ENCODE data around the gene SBNO1. TPM values are rescaled to one million over a fixed set of nuclear protein-coding genes. Genes with fewer than 3 reads are reported as not detected.
"Not testable (repeated sequence)": the region's sequence is repeated elsewhere in the genome, so short reads cannot be mapped to it uniquely, and the experiment has no call there.

SBNO1 gene
- total RNA-seq, 1 donor from 2014 or later, result 50.4 TPM

DNA sequence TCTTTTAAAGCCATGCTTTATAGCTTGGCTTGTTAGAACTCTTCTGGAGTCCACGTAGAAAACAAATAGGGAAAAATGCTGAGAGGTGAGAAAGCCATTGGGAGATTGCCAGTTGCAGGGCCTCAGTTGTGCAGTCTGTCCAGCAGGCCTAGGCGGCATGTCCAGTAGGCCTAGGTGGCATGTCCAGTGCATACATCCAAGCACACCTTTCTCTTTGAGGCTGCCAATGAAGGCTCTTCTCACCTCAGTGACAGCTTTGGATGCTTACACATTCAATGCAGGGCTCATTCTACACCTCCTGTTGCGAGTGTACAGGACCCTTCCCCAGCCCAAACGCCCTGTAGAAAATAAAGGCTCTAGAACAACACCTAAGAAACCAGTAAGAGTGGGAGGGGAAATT lies 106.1 kb downstream of the SBNO1 start:
- H3K27ac ChIP-seq (ENCODE audit: low read depth, low read length), result no peak overlapping the region
- Mint-ChIP-seq H3K27ac (ENCODE audit: unreplicated experiment) (no peak overlapping the region), H3K27me3 (ENCODE audit: low read depth, unreplicated experiment) (no peaks in the 10 kb centered on the region), H3K9me3 (ENCODE audit: unreplicated experiment) (no peaks in the 10 kb centered on the region), H3K4me1 (ENCODE audit: low read depth, unreplicated experiment) (no peaks in the 10 kb centered on the region), H3K36me3 (ENCODE audit: low read depth, unreplicated experiment) (peaks cover 35% of the 10 kb centered on the region), H3K4me3 (ENCODE audit: unreplicated experiment) (no peak overlapping the region)
- H3K27me3 ChIP-seq (ENCODE audit: insufficient read depth, low read length), result no peaks in the 10 kb centered on the region
- no peak overlapping the region for H3K4me2 ChIP-seq (ENCODE audit: low read length)
- TF ChIP-seq, protein P1, sequence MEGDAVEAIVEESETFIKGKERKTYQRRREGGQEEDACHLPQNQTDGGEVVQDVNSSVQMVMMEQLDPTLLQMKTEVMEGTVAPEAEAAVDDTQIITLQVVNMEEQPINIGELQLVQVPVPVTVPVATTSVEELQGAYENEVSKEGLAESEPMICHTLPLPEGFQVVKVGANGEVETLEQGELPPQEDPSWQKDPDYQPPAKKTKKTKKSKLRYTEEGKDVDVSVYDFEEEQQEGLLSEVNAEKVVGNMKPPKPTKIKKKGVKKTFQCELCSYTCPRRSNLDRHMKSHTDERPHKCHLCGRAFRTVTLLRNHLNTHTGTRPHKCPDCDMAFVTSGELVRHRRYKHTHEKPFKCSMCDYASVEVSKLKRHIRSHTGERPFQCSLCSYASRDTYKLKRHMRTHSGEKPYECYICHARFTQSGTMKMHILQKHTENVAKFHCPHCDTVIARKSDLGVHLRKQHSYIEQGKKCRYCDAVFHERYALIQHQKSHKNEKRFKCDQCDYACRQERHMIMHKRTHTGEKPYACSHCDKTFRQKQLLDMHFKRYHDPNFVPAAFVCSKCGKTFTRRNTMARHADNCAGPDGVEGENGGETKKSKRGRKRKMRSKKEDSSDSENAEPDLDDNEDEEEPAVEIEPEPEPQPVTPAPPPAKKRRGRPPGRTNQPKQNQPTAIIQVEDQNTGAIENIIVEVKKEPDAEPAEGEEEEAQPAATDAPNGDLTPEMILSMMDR (IDR thresholded peaks at IDR 0.05; ENCODE audit: insufficient read depth, low read depth, low read length), result no peak
- no peak for TF ChIP-seq EZH2 (IDR thresholded peaks at IDR 0.05; ENCODE audit: insufficient read depth, low read length)
- H3K79me2 ChIP-seq (ENCODE audit: insufficient read depth, low read length), result peaks cover 37% of the 10 kb centered on the region
- DNase-seq (ENCODE audit: low read depth) (no peak), FAIRE-seq (no peak)
- H4K20me1 ChIP-seq (ENCODE audit: insufficient read depth, low read length), result peaks cover 69% of the 10 kb centered on the region
- no peak overlapping the region for H2AFZ ChIP-seq (ENCODE audit: low read depth, low read length)
- no peak overlapping the region for H3K9ac ChIP-seq (ENCODE audit: low read length)
- H3K4me1 ChIP-seq (ENCODE audit: insufficient read depth, low read length), result no peaks in the 10 kb centered on the region
- H3K9me3 ChIP-seq (ENCODE audit: insufficient read depth, low read depth, low read length), result no peaks in the 10 kb centered on the region
- no peak overlapping the region for H3K4me3 ChIP-seq (ENCODE audit: insufficient read depth, low read depth, low read length)
- peaks cover 56% of the 10 kb centered on the region for H3K36me3 ChIP-seq (ENCODE audit: insufficient read depth, low read length)

DNA sequence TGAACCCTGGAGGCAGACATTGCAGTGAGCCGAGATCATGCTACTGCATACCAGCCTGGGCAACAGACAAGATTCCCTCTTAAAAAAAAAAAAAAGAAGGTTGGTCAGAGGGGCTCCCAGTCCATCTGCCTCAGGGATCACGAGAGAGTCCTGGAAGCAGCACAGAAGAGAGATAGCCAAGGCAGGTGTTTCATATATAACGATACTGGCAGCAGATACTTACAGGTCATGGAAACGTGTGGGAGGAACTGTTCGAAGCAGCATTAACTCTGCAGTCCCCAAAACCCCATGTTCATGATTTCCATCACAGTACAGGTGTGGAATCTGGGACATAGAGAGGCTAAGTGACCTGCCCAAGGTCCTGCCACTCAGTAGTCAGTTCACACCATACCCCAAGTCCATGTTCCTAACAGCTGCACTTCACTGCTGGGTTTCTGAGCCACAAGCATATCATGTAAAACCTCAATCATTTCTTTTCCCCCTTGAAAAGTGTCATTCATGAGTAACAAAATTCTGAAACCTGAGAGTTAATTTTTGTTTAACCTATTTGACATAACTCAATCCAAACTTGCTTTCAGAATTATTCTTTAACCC lies 109.7 kb downstream of the SBNO1 start:
- TF ChIP-seq, protein P1 (IDR thresholded peaks at IDR 0.05; ENCODE audit: insufficient read depth, low read depth, low read length), result no peak
- no peak for TF ChIP-seq EZH2 (IDR thresholded peaks at IDR 0.05; ENCODE audit: insufficient read depth, low read length)
- Histone ChIP-seq H3K27ac (ENCODE audit: low read depth, low read length) (no peak overlapping the region), H3K4me1 (ENCODE audit: insufficient read depth, low read length) (peaks cover 4% of the 10 kb centered on the region), H3K9ac (ENCODE audit: low read length) (no peak overlapping the region), H3K4me2 (ENCODE audit: low read length) (no peak overlapping the region), H3K9me3 (ENCODE audit: insufficient read depth, low read depth, low read length) (no peaks in the 10 kb centered on the region), H3K27me3 (ENCODE audit: insufficient read depth, low read length) (no peaks in the 10 kb centered on the region), H3K36me3 (ENCODE audit: insufficient read depth, low read length) (peaks cover 28% of the 10 kb centered on the region), H3K79me2 (ENCODE audit: insufficient read depth, low read length) (peaks cover 34% of the 10 kb centered on the region), H4K20me1 (ENCODE audit: insufficient read depth, low read length) (peaks cover 56% of the 10 kb centered on the region), H3K4me3 (ENCODE audit: insufficient read depth, low read depth, low read length) (no peak overlapping the region), H2AFZ (ENCODE audit: low read depth, low read length) (no peak overlapping the region)
- DNase-seq (ENCODE audit: low read depth) (no peak), FAIRE-seq (no peak)
- Mint-ChIP-seq H3K27ac (ENCODE audit: unreplicated experiment) (no peak overlapping the region), H3K36me3 (ENCODE audit: low read depth, unreplicated experiment) (peaks cover 38% of the 10 kb centered on the region), H3K27me3 (ENCODE audit: low read depth, unreplicated experiment) (no peaks in the 10 kb centered on the region), H3K4me3 (ENCODE audit: unreplicated experiment) (no peak overlapping the region), H3K4me1 (ENCODE audit: low read depth, unreplicated experiment) (peaks cover 10% of the 10 kb centered on the region), H3K9me3 (ENCODE audit: unreplicated experiment) (no peaks in the 10 kb centered on the region)

DNA sequence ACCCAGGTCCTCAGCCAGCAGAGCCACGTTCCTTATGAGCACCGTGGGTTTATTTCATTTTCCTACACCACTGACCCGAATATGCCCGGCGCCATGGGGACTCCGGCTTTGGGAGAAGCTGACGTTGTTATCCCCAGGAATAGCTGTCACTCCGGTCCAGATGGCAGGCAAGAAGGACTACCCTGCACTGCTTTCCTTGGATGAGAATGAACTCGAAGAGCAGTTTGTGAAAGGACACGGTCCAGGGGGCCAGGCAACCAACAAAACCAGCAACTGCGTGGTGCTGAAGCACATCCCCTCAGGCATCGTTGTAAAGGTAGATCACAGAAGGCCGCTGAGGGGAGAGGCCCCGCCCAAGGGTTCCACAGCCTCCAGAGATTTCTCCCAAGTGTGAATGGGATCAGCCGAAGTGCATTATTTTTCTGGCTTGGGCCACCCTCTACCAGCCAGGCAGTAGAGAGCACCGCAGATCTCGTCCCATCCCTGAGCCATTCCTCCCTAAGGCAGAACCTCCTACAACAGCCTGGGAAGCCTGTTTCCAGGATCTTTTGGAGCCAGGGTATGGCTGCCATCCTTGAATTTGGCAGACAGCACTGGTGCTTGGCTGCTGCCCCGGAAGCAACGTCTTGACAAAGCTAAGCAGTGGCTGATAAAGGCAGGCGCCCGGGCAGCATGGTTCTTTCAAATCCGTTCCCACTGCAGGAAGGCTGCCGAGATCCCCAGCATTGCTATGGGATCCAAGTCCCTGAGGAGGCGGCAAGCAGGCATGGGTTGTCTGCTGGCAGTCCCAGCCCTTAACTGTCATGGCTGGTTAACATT lies 110.8 kb downstream of the SBNO1 start:
- H3K79me2 ChIP-seq (ENCODE audit: insufficient read depth, low read length), result peaks cover 30% of the 10 kb centered on the region
- H3K9me3 ChIP-seq (ENCODE audit: insufficient read depth, low read depth, low read length), result no peaks in the 10 kb centered on the region
- no peak overlapping the region for H3K9ac ChIP-seq (ENCODE audit: low read length)
- H3K4me3 ChIP-seq (ENCODE audit: insufficient read depth, low read depth, low read length), result no peak overlapping the region
- no peak for DNase-seq (ENCODE audit: low read depth)
- H3K4me3 Mint-ChIP-seq (ENCODE audit: unreplicated experiment), result no peak overlapping the region
- FAIRE-seq, result no peak
- H3K27ac Mint-ChIP-seq (ENCODE audit: unreplicated experiment), result no peak overlapping the region
- no peak for TF ChIP-seq EZH2 (IDR thresholded peaks at IDR 0.05; ENCODE audit: insufficient read depth, low read length)
- TF ChIP-seq, protein P1 (IDR thresholded peaks at IDR 0.05; ENCODE audit: insufficient read depth, low read depth, low read length), result no peak
- peaks cover 4% of the 10 kb centered on the region for H3K4me1 ChIP-seq (ENCODE audit: insufficient read depth, low read length)
- H4K20me1 ChIP-seq (ENCODE audit: insufficient read depth, low read length), result peaks cover 46% of the 10 kb centered on the region
- H3K36me3 Mint-ChIP-seq (ENCODE audit: low read depth, unreplicated experiment), result peaks cover 38% of the 10 kb centered on the region
- H3K27ac ChIP-seq (ENCODE audit: low read depth, low read length), result no peak overlapping the region
- no peaks in the 10 kb centered on the region for H3K9me3 Mint-ChIP-seq (ENCODE audit: unreplicated experiment)
- H3K4me2 ChIP-seq (ENCODE audit: low read length), result no peak overlapping the region
- H2AFZ ChIP-seq (ENCODE audit: low read depth, low read length), result no peak overlapping the region
- H3K4me1 Mint-ChIP-seq (ENCODE audit: low read depth, unreplicated experiment), result peaks cover 10% of the 10 kb centered on the region
- no peaks in the 10 kb centered on the region for H3K27me3 ChIP-seq (ENCODE audit: insufficient read depth, low read length)
- peaks cover 19% of the 10 kb centered on the region for H3K36me3 ChIP-seq (ENCODE audit: insufficient read depth, low read length)
- H3K27me3 Mint-ChIP-seq (ENCODE audit: low read depth, unreplicated experiment), result no peaks in the 10 kb centered on the region

DNA sequence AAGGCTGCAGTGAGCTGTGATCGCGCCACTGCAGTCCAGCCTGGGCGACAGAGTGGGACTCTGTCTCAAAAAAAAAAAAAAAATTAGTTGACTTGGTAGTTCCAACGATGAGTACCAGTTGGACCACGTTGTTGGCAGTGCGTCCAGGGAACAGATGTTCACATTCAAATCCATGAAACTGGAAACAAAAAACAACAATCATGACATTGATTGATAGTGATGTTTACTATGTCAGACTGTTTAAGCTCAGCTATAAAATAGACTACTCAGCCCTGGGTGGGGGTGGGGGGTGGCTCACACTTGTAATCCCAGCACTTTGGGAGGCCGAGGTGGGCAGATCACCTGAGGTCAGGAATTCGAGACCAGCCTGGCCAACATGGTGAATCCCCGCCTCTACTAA lies 112.3 kb downstream of the SBNO1 start:
- H3K4me1 Mint-ChIP-seq (ENCODE audit: low read depth, unreplicated experiment), result peaks cover 11% of the 10 kb centered on the region
- not testable (repeated sequence) for H3K4me3 ChIP-seq (ENCODE audit: insufficient read depth, low read depth, low read length); H3K4me2 ChIP-seq (ENCODE audit: low read length); DNase-seq (ENCODE audit: low read depth); H3K9me3 ChIP-seq (ENCODE audit: insufficient read depth, low read depth, low read length); H3K9me3 Mint-ChIP-seq (ENCODE audit: unreplicated experiment); H3K9ac ChIP-seq (ENCODE audit: low read length); H3K27me3 Mint-ChIP-seq (ENCODE audit: low read depth, unreplicated experiment); H3K4me3 Mint-ChIP-seq (ENCODE audit: unreplicated experiment); H2AFZ ChIP-seq (ENCODE audit: low read depth, low read length); H3K4me1 ChIP-seq (ENCODE audit: insufficient read depth, low read length); H3K27ac ChIP-seq (ENCODE audit: low read depth, low read length); FAIRE-seq; H3K27me3 ChIP-seq (ENCODE audit: insufficient read depth, low read length); H3K27ac Mint-ChIP-seq (ENCODE audit: unreplicated experiment)
- peaks cover 12% of the 10 kb centered on the region for H3K36me3 ChIP-seq (ENCODE audit: insufficient read depth, low read length)
- H3K36me3 Mint-ChIP-seq (ENCODE audit: low read depth, unreplicated experiment), result peaks cover 42% of the 10 kb centered on the region
- H3K79me2 ChIP-seq (ENCODE audit: insufficient read depth, low read length), result peaks cover 38% of the 10 kb centered on the region
- H4K20me1 ChIP-seq (ENCODE audit: insufficient read depth, low read length), result peaks cover 37% of the 10 kb centered on the region

Measured in astrocyte (in vitro differentiated cells and primary cell).